UCSD-AML1 (cell line): ENCODE data around the gene PPME1.
"Not testable (repeated sequence)": the region's sequence is repeated elsewhere in the genome, so short reads cannot be mapped to it uniquely, and the experiment has no call there.

ENCODE experiments used
- DNase-seq: peaks from one replicate; lab custom pipeline; 2025; ENCODE audit not compliant: unreplicated experiment; lab: John Stamatoyannopoulos, UW

PPME1 gene

GRCh38 chr11:74170694-74171629 is at the start of gene PPME1, which contains the start of gene C2CD3:
Gene PPME1, plus strand, starts transcription at chr11:74171289. Its CDS starts 133 bp downstream, at chr11:74171422.
Gene C2CD3, minus strand, starts transcription at chr11:74171002. Its CDS starts 210 bp downstream, at chr11:74170792.
- DNase-seq, result peak; percentile 99

GRCh38 chr11:74121804-74122203 is 49.3 kb upstream of the PPME1 start:
- DNase-seq, result no peak

- no peak for DNase-seq
These were observed 48.1 kb upstream of the PPME1 start for GRCh38 chr11:74123008-74123448.

- not testable (repeated sequence) for DNase-seq
These were observed 42.0 kb upstream of the PPME1 start for GRCh38 chr11:74129121-74129520.

GRCh38 chr11:74132833-74133232 is 38.3 kb upstream of the PPME1 start:
- no peak for DNase-seq

- no peak for DNase-seq
These were observed 37.7 kb upstream of the PPME1 start for GRCh38 chr11:74133436-74133835.

- DNase-seq, result no peak
These were observed 36.4 kb upstream of the PPME1 start for GRCh38 chr11:74134661-74135060.

- no peak for DNase-seq
These were observed 35.8 kb upstream of the PPME1 start for GRCh38 chr11:74135127-74135840.

- DNase-seq, result no peak
These were observed 33.1 kb upstream of the PPME1 start for GRCh38 chr11:74138021-74138420.

GRCh38 chr11:74138572-74138971 is 32.5 kb upstream of the PPME1 start:
- no peak for DNase-seq

- DNase-seq, result no peak
These were observed 31.8 kb upstream of the PPME1 start for GRCh38 chr11:74139151-74139918.

- DNase-seq, result not testable (repeated sequence)
These were observed 31.1 kb upstream of the PPME1 start for GRCh38 chr11:74139919-74140431.

- no peak for DNase-seq
These were observed 29.8 kb upstream of the PPME1 start for GRCh38 chr11:74141241-74141695.

GRCh38 chr11:74141908-74142307 is 29.2 kb upstream of the PPME1 start:
- DNase-seq, result no peak

GRCh38 chr11:74142624-74143023 is 28.5 kb upstream of the PPME1 start:
- no peak for DNase-seq

GRCh38 chr11:74144592-74144991 is 26.5 kb upstream of the PPME1 start:
- DNase-seq, result no peak

- no peak for DNase-seq
These were observed 23.7 kb upstream of the PPME1 start for GRCh38 chr11:74147199-74147929.

GRCh38 chr11:74153224-74153623 is 17.9 kb upstream of the PPME1 start:
- no peak for DNase-seq

- no peak for DNase-seq
These were observed 16.3 kb upstream of the PPME1 start for GRCh38 chr11:74154620-74155281.

- no peak for DNase-seq
These were observed 13.9 kb upstream of the PPME1 start for GRCh38 chr11:74157169-74157568.
